Peyer's patch (tissue), 4 donors: ENCODE data around the gene DSCAML1. TPM values are rescaled to one million over a fixed set of nuclear protein-coding genes. Genes with fewer than 3 reads are reported as not detected.
A peak's percentile ranks its signal among the peaks of the same experiment; 100 is the strongest.
"Not testable (repeated sequence)": the region's sequence is repeated elsewhere in the genome, so short reads cannot be mapped to it uniquely, and the experiment has no call there.

ENCODE experiments used
- DNase-seq, 3 donors: peaks; one replicate each; pipeline ENCODE4 v3.0.0-alpha.2; 2017 to 2019
- H3K27ac ChIP-seq, 4 donors: fragments of 200-600 bp; sonication (generic); one replicate each; pipeline ENCODE4 v1.5.1; 2016 to 2019
- H3K27me3 ChIP-seq, 2 donors: fragments of 200-600 bp; sonication (generic); one replicate each; pipeline ENCODE4 v1.5.1; 2019
- H3K36me3 ChIP-seq, 3 donors: fragments of 200-600 bp; sonication (generic); one replicate each; pipeline ENCODE4 v1.5.1; 2016 to 2019
- H3K4me1 ChIP-seq, 4 donors: fragments of 200-600 bp; sonication (generic); one replicate each; pipeline ENCODE4 v1.5.1; 2016 to 2019
- H3K4me3 ChIP-seq, 4 donors: fragments of 200-600 bp; sonication (generic); 1 replicate in 3 of 4; 2 replicates in 1 of 4; pipeline ENCODE4 v1.5.1; 2016 to 2019; ENCODE audit warnings: mild to moderate bottlenecking in 1 of 4
- H3K9me3 ChIP-seq, 4 donors: fragments of 200-600 bp; sonication (generic); one replicate each; pipeline ENCODE4 v1.5.1; 2016 to 2019; ENCODE audit warnings: mild to moderate bottlenecking in 1 of 4
- CTCF ChIP-seq, 6 experiments: fragments of 450-650 bp in 4 of 6; fragments of 200-600 bp in 2 of 6; sonication (generic) in 1 of 6; IDR thresholded peaks; one replicate each; pipeline ENCODE4 v1.5.1; 2017 to 2019; ENCODE audit warnings: antibody characterized with exemption in 6 of 6, mild to moderate bottlenecking in 3 of 6, moderate library complexity in 1 of 6
- POLR2A ChIP-seq, 2 donors: fragments of 450-650 bp; IDR thresholded peaks; one replicate each; pipeline ENCODE4 v1.5.1; 2017; ENCODE audit warnings: antibody characterized with exemption in 2 of 2, mild to moderate bottlenecking in 2 of 2, moderate library complexity in 2 of 2
- total RNA-seq, 4 donors: library from RNA; depleted of rRNA; stranded (reverse); fragments of >200 nt; gene quantifications; one replicate each; pipeline ENCODE4 v1.1.0, GENCODE V29; 2016

DSCAML1 gene
- total RNA-seq, 4 donors from 2014 or later, result 0.18 to 5.8 (median 2.9) TPM

GRCh38 chr11:117814204-117814765, 17.3 kb upstream of the DSCAML1 start:
- Histone ChIP-seq H3K4me3 (no peak overlapping the region), H3K9me3 (no peaks in the 10 kb centered on the region), H3K4me1 (peaks cover 7 to 58% (median 28%) of the 10 kb centered on the region in 4 donors), H3K36me3 (no peaks in the 10 kb centered on the region), H3K27me3 (no peaks in the 10 kb centered on the region), H3K27ac (peak overlapping the region; percentile 70 to 77 (median 74))
- no peak for TF ChIP-seq CTCF (IDR thresholded peaks at IDR 0.05)
- no peak for TF ChIP-seq POLR2A (IDR thresholded peaks at IDR 0.05)
- DNase-seq, result no peak

GRCh38 chr11:117810056-117810451, 13.0 kb upstream of the DSCAML1 start:
- not testable (repeated sequence) for H3K27me3 ChIP-seq, H3K27ac ChIP-seq, H3K36me3 ChIP-seq, H3K9me3 ChIP-seq, H3K4me3 ChIP-seq
- peaks cover 1 to 29% (median 7%) of the 10 kb centered on the region in 4 donors for H3K4me1 ChIP-seq
- peak in 1 of 3 donors; percentile 25 for DNase-seq

- peak overlapping the region; percentile 11 to 63 (median 33) for H3K27ac ChIP-seq
- peaks cover 0 to 22% (median 3%) of the 10 kb centered on the region in 4 donors for H3K4me1 ChIP-seq
- no peaks in the 10 kb centered on the region for H3K36me3 ChIP-seq
- DNase-seq, result peak; percentile 51 to 83 (median 77)
- H3K4me3 ChIP-seq, result no peak overlapping the region
- no peaks in the 10 kb centered on the region for H3K27me3 ChIP-seq
- no peaks in the 10 kb centered on the region for H3K9me3 ChIP-seq
- TF ChIP-seq POLR2A (IDR thresholded peaks at IDR 0.05) (no peak), CTCF (IDR thresholded peaks at IDR 0.05) (peak in 4 of 6 experiments; percentile 33 to 65 (median 64))
These were observed 12.4 kb upstream of the DSCAML1 start for GRCh38 chr11:117809236-117810055.

GRCh38 chr11:117808784-117809183, 11.8 kb upstream of the DSCAML1 start:
- Histone ChIP-seq H3K4me1 (peaks cover 0 to 16% (median 0%) of the 10 kb centered on the region in 4 donors), H3K27ac (peak overlapping the region; percentile 11 to 63 (median 33)), H3K36me3 (no peaks in the 10 kb centered on the region), H3K4me3 (no peak overlapping the region), H3K27me3 (no peaks in the 10 kb centered on the region), H3K9me3 (no peaks in the 10 kb centered on the region)
- TF ChIP-seq POLR2A (IDR thresholded peaks at IDR 0.05) (no peak), CTCF (IDR thresholded peaks at IDR 0.05) (no peak)
- DNase-seq, result peak in 2 of 3 donors; percentile 58 to 63

- H3K27ac ChIP-seq, result no peak overlapping the region
- H3K9me3 ChIP-seq, result no peaks in the 10 kb centered on the region
- no peaks in the 10 kb centered on the region for H3K27me3 ChIP-seq
- H3K36me3 ChIP-seq, result no peaks in the 10 kb centered on the region
- peaks cover 0 to 13% (median 0%) of the 10 kb centered on the region in 4 donors for H3K4me1 ChIP-seq
- TF ChIP-seq CTCF (IDR thresholded peaks at IDR 0.05) (peak; percentile 82 to 94 (median 90)), POLR2A (IDR thresholded peaks at IDR 0.05) (no peak)
- DNase-seq, result peak; percentile 84 to 95 (median 94)
- H3K4me3 ChIP-seq, result no peak overlapping the region
These were observed 10.7 kb upstream of the DSCAML1 start for GRCh38 chr11:117807482-117808327.
